Endothelial cell of umbilical vein (primary cell): ENCODE measurements around the gene HCRT. TPM values are rescaled to one million over a fixed set of nuclear protein-coding genes. Genes with fewer than 3 reads are reported as not detected.
"Not testable (repeated sequence)": the region's sequence is repeated elsewhere in the genome, so short reads cannot be mapped to it uniquely, and the experiment has no call there.

Experiments
- BruUV-seq: library from RNA; stranded (reverse); fragments of 400-500 nt; replicated peaks from 2 replicates; lab custom pipeline; 2021; lab: Mats Ljungman, UMichigan
- CTCF ChIA-PET: fragments of 300-600, 350-600 bp; sonication (Branson Sonifier 250); formaldehyde crosslinking; loops from one replicate; lab custom pipeline; 2021; ENCODE audit warnings: antibody characterized with exemption, inconsistent platforms; lab: Charles Lee
- POLR2A ChIA-PET: fragments of 300-600, 350-600 bp; sonication (Branson Sonifier 250); formaldehyde crosslinking; loops from one replicate; lab custom pipeline; 2021; ENCODE audit warnings: antibody characterized with exemption, inconsistent platforms; lab: Charles Lee
- DNase-seq: peaks from one replicate; pipeline ENCODE4 v3.0.0-alpha.2; 2011; ENCODE audit warnings: low read depth, low spot score
- FAIRE-seq: peaks from 2 replicates; lab custom pipeline; 2011; peaks lifted over from hg19 to GRCh38; lab: Jason Lieb, UNC
- H2AFZ ChIP-seq: 2 replicates; pipeline ENCODE4 v1.6.0; 2012; ENCODE audit warnings: low read depth, low read length, control low read depth, inconsistent platforms
- H3K27ac ChIP-seq: 2 replicates; pipeline ENCODE4 v1.5.1; 2011; ENCODE audit warnings: low read depth, mild to moderate bottlenecking, control low read depth, low read length, moderate library complexity; ENCODE audit not compliant: insufficient read depth
- H3K27me3 ChIP-seq, 2 experiments: 2 replicates each; pipeline versions ENCODE4 v1.6.0 to v1.6.1; 2011; ENCODE audit warnings: low read length in 2 of 2, mixed read lengths in 1 of 2; ENCODE audit not compliant: control insufficient read depth in 2 of 2, insufficient read depth in 2 of 2
- H3K36me3 ChIP-seq, 2 experiments: 2 replicates in 1 of 2; 3 replicates in 1 of 2; pipeline ENCODE4 v1.5.1; 2011; ENCODE audit warnings: low read length in 2 of 2, mild to moderate bottlenecking in 1 of 2, moderate library complexity in 1 of 2; ENCODE audit not compliant: control insufficient read depth in 2 of 2, insufficient read depth in 2 of 2; ENCODE audit errors: extremely low read depth in 1 of 2
- H3K4me1 ChIP-seq: 3 replicates; pipeline ENCODE4 v1.5.1; 2011; ENCODE audit warnings: mild to moderate bottlenecking, low read length; ENCODE audit not compliant: control insufficient read depth, insufficient read depth; ENCODE audit errors: extremely low read depth
- H3K4me2 ChIP-seq: 2 replicates; pipeline ENCODE4 v1.6.1; 2011; ENCODE audit warnings: low read length, control low read depth, mixed read lengths; ENCODE audit not compliant: insufficient read depth
- H3K4me3 ChIP-seq, 3 experiments: fragments of 200-600 bp in 1 of 3; sonication (generic), shearing (Covaris generic) in 1 of 3; replicated peaks in 1 of 3; 2 replicates each; pipeline ENCODE4 v1.5.1; 2011 to 2016; ENCODE audit warnings: control low read depth in 3 of 3, low read length in 3 of 3, mild to moderate bottlenecking in 2 of 3, inconsistent platforms in 1 of 3, low read depth in 1 of 3, moderate library complexity in 1 of 3; ENCODE audit not compliant: insufficient read depth in 1 of 3
- H3K79me2 ChIP-seq: 2 replicates; pipeline ENCODE4 v1.6.0; 2012; ENCODE audit warnings: low read length, inconsistent platforms; ENCODE audit not compliant: control insufficient read depth, insufficient read depth
- H3K9ac ChIP-seq: replicated peaks from 2 replicates; pipeline ENCODE3; 2011; ENCODE audit warnings: low read length, control low read depth; ENCODE audit not compliant: insufficient read depth; ENCODE audit errors: extremely low read depth
- H3K9me1 ChIP-seq: replicated peaks from 3 replicates; pipeline ENCODE4 v1.6.0; 2011; ENCODE audit warnings: mild to moderate bottlenecking, low read length; ENCODE audit not compliant: control insufficient read depth, insufficient read depth; ENCODE audit errors: extremely low read depth
- H3K9me3 ChIP-seq: replicated peaks from 2 replicates; pipeline ENCODE4 v1.5.1; 2012; ENCODE audit warnings: low read length, inconsistent platforms; ENCODE audit not compliant: control insufficient read depth, insufficient read depth
- H4K20me1 ChIP-seq: replicated peaks from 2 replicates; pipeline ENCODE3; 2011; ENCODE audit warnings: mild to moderate bottlenecking, low read length; ENCODE audit not compliant: control insufficient read depth, insufficient read depth; ENCODE audit errors: extremely low read depth
- FOS ChIP-seq: IDR thresholded peaks from 2 replicates; pipeline ENCODE4 v1.6.1; 2011; ENCODE audit warnings: mild to moderate bottlenecking, low read length, moderate library complexity, borderline replicate concordance; ENCODE audit not compliant: insufficient read depth
- GATA2 ChIP-seq: IDR thresholded peaks from 2 replicates; pipeline ENCODE4 v1.7.0; 2011; ENCODE audit warnings: low read depth, mild to moderate bottlenecking, moderate library complexity, mixed read lengths, low read length; ENCODE audit not compliant: insufficient read length, insufficient read depth
- JUN ChIP-seq: IDR thresholded peaks from 2 replicates; pipeline ENCODE4 v1.6.1; 2011; ENCODE audit warnings: borderline replicate concordance, low read depth; ENCODE audit not compliant: insufficient read length, insufficient read depth
- POLR2A ChIP-seq: IDR thresholded peaks from 2 replicates; pipeline ENCODE4 v1.6.1; 2012; ENCODE audit warnings: low read depth, mild to moderate bottlenecking, control low read depth, low read length
- POLR2AphosphoS5 ChIP-seq: IDR thresholded peaks from 2 replicates; pipeline ENCODE4 v1.6.1; 2012; ENCODE audit warnings: low read depth, mild to moderate bottlenecking, control low read depth, low read length, moderate library complexity; ENCODE audit not compliant: insufficient read depth
- dilution Hi-C: fragments of 300-500 bp; cut with MboI; formaldehyde crosslinking; loops from one replicate; pipeline ENCODE4 v1.15.0; 2019; ENCODE audit warnings: low sequenced_read_pairs; ENCODE audit not compliant: extremely low pct_ligation_motif_present
- intact Hi-C: fragments of 100-400 bp; cut with micrococcal nuclease; formaldehyde crosslinking; loops from one replicate; pipeline ENCODE4 v1.10.0; 2022
- polyA plus RNA-seq, 4 experiments: library from polyadenylated mRNA; depleted of rRNA in 3 of 4; stranded (reverse) in 3 of 4; unstranded in 1 of 4; fragments of >200 nt; gene quantifications; 2 replicates each; pipeline versions ENCODE4 v1.2.1 to v1.2.3, GENCODE V29; 2011 to 2012; ENCODE audit warnings: missing spikeins in 1 of 4
- total RNA-seq: library from RNA; stranded (reverse); gene quantifications from 2 replicates; pipeline ENCODE4 v1.2.3, GENCODE V29; 2021

HCRT gene
- total and polyA plus RNA-seq, 2 donors (not counting 3 experiments of a cell fraction or from before 2014, with no cell fraction given): not detected

DNA sequence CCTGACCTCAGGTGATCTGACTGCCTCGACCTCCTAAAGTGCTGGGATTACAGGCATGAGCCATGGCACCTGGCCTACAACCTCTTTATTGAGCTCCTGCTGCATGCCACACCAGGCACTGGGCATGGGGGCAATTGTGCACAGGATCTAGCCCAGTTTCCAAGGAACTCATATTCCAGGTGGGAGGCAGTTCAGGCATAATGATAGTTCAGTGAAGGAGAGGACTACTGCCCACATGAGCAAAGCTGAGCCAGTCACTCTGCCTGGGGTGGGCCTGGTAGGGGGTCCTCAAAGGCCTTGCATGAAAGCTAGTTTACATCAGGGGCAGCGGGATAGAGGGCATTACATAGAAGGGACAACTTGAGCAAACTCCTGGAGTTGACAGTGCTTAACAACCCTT is 2.6 kb upstream of the HCRT start:
- POLR2A ChIA-PET: interaction anchor here (0.6 to 0.8 kb wide), 2 partner anchors 74 to 865 kb away, joined by 4 read pairs; no protein-coding TSS in a partner anchor
- H3K9ac ChIP-seq: no peak overlapping the region
- H3K9me3 ChIP-seq: no peaks in the 10 kb centered on the region
- dilution Hi-C loops (no loop called here), intact Hi-C loops (no loop called here)
- no TSS peak for BruUV-seq
- TF ChIP-seq GATA2: no peak
- no peak for TF ChIP-seq JUN
- no peak for TF ChIP-seq POLR2A
- no peak for TF ChIP-seq FOS
- TF ChIP-seq POLR2AphosphoS5: no peak
- DNase-seq: no peak
- no peak overlapping the region for H3K27ac ChIP-seq
- H3K4me1 ChIP-seq: peaks cover 14% of the 10 kb centered on the region
- no peaks in the 10 kb centered on the region for H3K79me2 ChIP-seq
- no peaks in the 10 kb centered on the region for H4K20me1 ChIP-seq
- no peaks in the 10 kb centered on the region for H3K9me1 ChIP-seq
- no peaks in the 10 kb centered on the region for H3K36me3 ChIP-seq
- CTCF ChIA-PET: interaction anchor here (0.7 to 1.8 kb wide), 4 partner anchors 24 to 340 kb away, joined by 3 to 10 read pairs (median 4); no protein-coding TSS in a partner anchor
- no peak overlapping the region for H3K4me2 ChIP-seq
- H2AFZ ChIP-seq: no peak overlapping the region
- no peak overlapping the region for H3K4me3 ChIP-seq
- no peaks in the 10 kb centered on the region for H3K27me3 ChIP-seq
- FAIRE-seq: no peak

DNA sequence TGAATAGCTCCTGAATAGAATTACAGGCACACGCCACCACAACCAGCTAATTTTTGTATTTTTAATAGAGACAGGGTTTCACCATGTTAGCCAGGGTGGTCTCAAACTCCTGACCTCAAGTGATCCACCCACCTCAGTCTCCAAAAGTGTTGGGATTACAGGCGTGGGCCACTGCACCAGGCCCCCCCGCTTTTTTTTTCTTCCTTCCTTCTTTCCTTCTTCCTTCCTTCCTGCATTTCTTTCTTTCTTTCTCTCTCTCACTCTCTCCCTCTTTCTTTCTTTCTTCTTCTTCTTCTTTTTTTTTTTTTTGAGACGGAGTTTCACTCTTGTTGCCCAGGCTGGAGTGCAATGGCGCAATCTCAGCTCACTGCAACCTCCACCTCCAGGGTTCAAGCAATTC is 939 bp upstream of the HCRT start:
- H3K9ac ChIP-seq, H3K9me1 ChIP-seq, H2AFZ ChIP-seq, FAIRE-seq, H3K79me2 ChIP-seq, H3K9me3 ChIP-seq, intact Hi-C loops, dilution Hi-C loops, DNase-seq, H4K20me1 ChIP-seq, H3K27me3 ChIP-seq, H3K36me3 ChIP-seq, BruUV-seq, H3K27ac ChIP-seq, H3K4me3 ChIP-seq, H3K4me2 ChIP-seq: not testable (repeated sequence)
- peaks cover 14% of the 10 kb centered on the region for H3K4me1 ChIP-seq
- CTCF ChIA-PET: interaction anchor here (0.8 to 1.8 kb wide), 3 partner anchors 36 to 88 kb away, joined by 3 to 10 read pairs (median 3); partner anchors contain the start of gene DHX58
- POLR2A ChIA-PET: interaction anchor here (0.7 kb wide), 1 partner anchor 392 kb away, joined by 10 read pairs; the partner anchor contains the start of gene PSMC3IP
